Endothelial cell of umbilical vein (primary cell): ENCODE measurements around the gene CADM4. TPM values are rescaled to one million over a fixed set of nuclear protein-coding genes. Genes with fewer than 3 reads are reported as not detected.

ENCODE experiments used
- BruUV-seq: library from RNA; stranded (reverse); fragments of 400-500 nt; replicated peaks from 2 replicates; lab custom pipeline; 2021; lab: Mats Ljungman, UMichigan
- CTCF ChIA-PET: fragments of 300-600, 350-600 bp; sonication (Branson Sonifier 250); formaldehyde crosslinking; loops from one replicate; lab custom pipeline; 2021; ENCODE audit warnings: antibody characterized with exemption, inconsistent platforms; lab: Charles Lee
- POLR2A ChIA-PET: fragments of 300-600, 350-600 bp; sonication (Branson Sonifier 250); formaldehyde crosslinking; loops from one replicate; lab custom pipeline; 2021; ENCODE audit warnings: antibody characterized with exemption, inconsistent platforms; lab: Charles Lee
- DNase-seq: peaks from one replicate; pipeline ENCODE4 v3.0.0-alpha.2; 2011; ENCODE audit warnings: low read depth, low spot score
- FAIRE-seq: peaks from 2 replicates; lab custom pipeline; 2011; peaks lifted over from hg19 to GRCh38; lab: Jason Lieb, UNC
- H2AFZ ChIP-seq: 2 replicates; pipeline ENCODE4 v1.6.0; 2012; ENCODE audit warnings: low read depth, low read length, control low read depth, inconsistent platforms
- H3K27ac ChIP-seq: 2 replicates; pipeline ENCODE4 v1.5.1; 2011; ENCODE audit warnings: low read depth, mild to moderate bottlenecking, control low read depth, low read length, moderate library complexity; ENCODE audit not compliant: insufficient read depth
- H3K27me3 ChIP-seq, 2 experiments: 2 replicates each; pipeline versions ENCODE4 v1.6.0 to v1.6.1; 2011; ENCODE audit warnings: low read length in 2 of 2, mixed read lengths in 1 of 2; ENCODE audit not compliant: control insufficient read depth in 2 of 2, insufficient read depth in 2 of 2
- H3K36me3 ChIP-seq, 2 experiments: 2 replicates in 1 of 2; 3 replicates in 1 of 2; pipeline ENCODE4 v1.5.1; 2011; ENCODE audit warnings: low read length in 2 of 2, mild to moderate bottlenecking in 1 of 2, moderate library complexity in 1 of 2; ENCODE audit not compliant: control insufficient read depth in 2 of 2, insufficient read depth in 2 of 2; ENCODE audit errors: extremely low read depth in 1 of 2
- H3K4me1 ChIP-seq: 3 replicates; pipeline ENCODE4 v1.5.1; 2011; ENCODE audit warnings: mild to moderate bottlenecking, low read length; ENCODE audit not compliant: control insufficient read depth, insufficient read depth; ENCODE audit errors: extremely low read depth
- H3K4me2 ChIP-seq: 2 replicates; pipeline ENCODE4 v1.6.1; 2011; ENCODE audit warnings: low read length, control low read depth, mixed read lengths; ENCODE audit not compliant: insufficient read depth
- H3K4me3 ChIP-seq, 3 experiments: fragments of 200-600 bp in 1 of 3; sonication (generic), shearing (Covaris generic) in 1 of 3; replicated peaks in 1 of 3; 2 replicates each; pipeline ENCODE4 v1.5.1; 2011 to 2016; ENCODE audit warnings: control low read depth in 3 of 3, low read length in 3 of 3, mild to moderate bottlenecking in 2 of 3, inconsistent platforms in 1 of 3, low read depth in 1 of 3, moderate library complexity in 1 of 3; ENCODE audit not compliant: insufficient read depth in 1 of 3
- H3K79me2 ChIP-seq: 2 replicates; pipeline ENCODE4 v1.6.0; 2012; ENCODE audit warnings: low read length, inconsistent platforms; ENCODE audit not compliant: control insufficient read depth, insufficient read depth
- H3K9ac ChIP-seq: replicated peaks from 2 replicates; pipeline ENCODE3; 2011; ENCODE audit warnings: low read length, control low read depth; ENCODE audit not compliant: insufficient read depth; ENCODE audit errors: extremely low read depth
- H3K9me1 ChIP-seq: replicated peaks from 3 replicates; pipeline ENCODE4 v1.6.0; 2011; ENCODE audit warnings: mild to moderate bottlenecking, low read length; ENCODE audit not compliant: control insufficient read depth, insufficient read depth; ENCODE audit errors: extremely low read depth
- H3K9me3 ChIP-seq: replicated peaks from 2 replicates; pipeline ENCODE4 v1.5.1; 2012; ENCODE audit warnings: low read length, inconsistent platforms; ENCODE audit not compliant: control insufficient read depth, insufficient read depth
- H4K20me1 ChIP-seq: replicated peaks from 2 replicates; pipeline ENCODE3; 2011; ENCODE audit warnings: mild to moderate bottlenecking, low read length; ENCODE audit not compliant: control insufficient read depth, insufficient read depth; ENCODE audit errors: extremely low read depth
- CTCF ChIP-seq, 2 donors: IDR thresholded peaks; 1 replicate in 1 of 2; 2 replicates in 1 of 2; pipeline ENCODE4 v1.5.1; 2011; ENCODE audit warnings: low read length in 2 of 2, mild to moderate bottlenecking in 2 of 2, moderate library complexity in 2 of 2, control low read depth in 1 of 2, inconsistent platforms in 1 of 2, low read depth in 1 of 2; ENCODE audit not compliant: insufficient read depth in 1 of 2; ENCODE audit errors: extremely low read depth in 1 of 2
- EZH2 ChIP-seq: IDR thresholded peaks from 2 replicates; pipeline ENCODE4 v1.6.1; 2012; ENCODE audit warnings: borderline replicate concordance, low read depth, mild to moderate bottlenecking, moderate library complexity, low read length, inconsistent platforms; ENCODE audit not compliant: severe bottlenecking
- FOS ChIP-seq: IDR thresholded peaks from 2 replicates; pipeline ENCODE4 v1.6.1; 2011; ENCODE audit warnings: mild to moderate bottlenecking, low read length, moderate library complexity, borderline replicate concordance; ENCODE audit not compliant: insufficient read depth
- GATA2 ChIP-seq: IDR thresholded peaks from 2 replicates; pipeline ENCODE4 v1.7.0; 2011; ENCODE audit warnings: low read depth, mild to moderate bottlenecking, moderate library complexity, mixed read lengths, low read length; ENCODE audit not compliant: insufficient read length, insufficient read depth
- JUN ChIP-seq: IDR thresholded peaks from 2 replicates; pipeline ENCODE4 v1.6.1; 2011; ENCODE audit warnings: borderline replicate concordance, low read depth; ENCODE audit not compliant: insufficient read length, insufficient read depth
- MYC ChIP-seq: IDR thresholded peaks from one replicate; pipeline ENCODE4 v1.6.1; 2011; ENCODE audit warnings: mild to moderate bottlenecking, low read depth, low read length
- POLR2A ChIP-seq: IDR thresholded peaks from 2 replicates; pipeline ENCODE4 v1.6.1; 2012; ENCODE audit warnings: low read depth, mild to moderate bottlenecking, control low read depth, low read length
- POLR2AphosphoS5 ChIP-seq: IDR thresholded peaks from 2 replicates; pipeline ENCODE4 v1.6.1; 2012; ENCODE audit warnings: low read depth, mild to moderate bottlenecking, control low read depth, low read length, moderate library complexity; ENCODE audit not compliant: insufficient read depth
- dilution Hi-C: fragments of 300-500 bp; cut with MboI; formaldehyde crosslinking; loops from one replicate; pipeline ENCODE4 v1.15.0; 2019; ENCODE audit warnings: low sequenced_read_pairs; ENCODE audit not compliant: extremely low pct_ligation_motif_present
- intact Hi-C: fragments of 100-400 bp; cut with micrococcal nuclease; formaldehyde crosslinking; loops from one replicate; pipeline ENCODE4 v1.10.0; 2022
- polyA plus RNA-seq, 4 experiments: library from polyadenylated mRNA; depleted of rRNA in 3 of 4; stranded (reverse) in 3 of 4; unstranded in 1 of 4; fragments of >200 nt; gene quantifications; 2 replicates each; pipeline versions ENCODE4 v1.2.1 to v1.2.3, GENCODE V29; 2011 to 2012; ENCODE audit warnings: missing spikeins in 1 of 4
- total RNA-seq: library from RNA; stranded (reverse); gene quantifications from 2 replicates; pipeline ENCODE4 v1.2.3, GENCODE V29; 2021
- TF ChIP-seq, protein P1 (sequence below): IDR thresholded peaks from 2 replicates; pipeline ENCODE4 v1.6.1; 2011; ENCODE audit not compliant: insufficient read depth, insufficient read length

CADM4 gene
- total and polyA plus RNA-seq, 2 donors (not counting 3 experiments of a cell fraction or from before 2014, with no cell fraction given): 5.0 to 7.5 TPM

DNA sequence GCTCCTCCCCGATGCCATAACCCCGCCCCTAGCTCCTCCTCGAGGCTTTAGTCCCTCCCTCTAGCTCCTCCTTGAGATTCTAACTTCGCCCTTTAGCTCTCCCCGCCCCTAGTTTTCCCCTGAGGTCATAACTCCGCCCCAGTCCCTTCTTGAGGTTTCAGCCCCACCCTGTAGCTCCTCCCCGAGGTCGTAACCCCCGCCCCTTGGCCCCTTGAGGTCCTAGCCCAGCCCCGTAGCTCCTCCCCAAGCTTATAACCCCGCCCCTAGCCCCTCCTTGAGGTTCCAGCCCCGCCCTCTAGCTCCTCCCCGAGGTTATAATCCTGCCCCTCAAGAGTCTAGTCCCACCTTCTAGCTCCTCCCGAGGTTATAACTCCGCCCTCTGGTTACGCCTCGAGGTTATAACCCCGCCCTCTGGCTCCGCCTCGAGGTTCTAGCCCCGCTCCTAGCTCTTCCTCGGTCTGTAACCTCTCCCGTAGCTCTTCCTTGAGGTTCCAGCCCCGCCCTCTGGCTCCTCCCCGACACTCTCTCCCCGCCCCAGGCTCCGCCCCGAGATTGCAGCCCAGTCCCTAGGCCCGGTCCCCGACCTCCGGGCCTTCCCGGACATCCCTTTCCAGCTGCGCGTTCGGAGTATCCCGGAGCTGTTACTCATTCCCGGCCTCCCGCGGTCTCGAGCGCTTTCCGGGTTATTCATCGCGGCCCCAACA is 28.9 kb upstream of the CADM4 start:
- H3K9ac ChIP-seq: peak overlapping the region; percentile 78
- H3K4me3 ChIP-seq: peak overlapping the region; percentile 54 to 73 (median 73)
- ChIA-PET POLR2A (interaction anchor here (0.7 to 1.2 kb wide), 6 partner anchors 57 to 158 kb away, joined by 4 to 9 read pairs (median 6); partner anchors contain the start of genes IRGQ, SMG9, ZNF283 and ZNF576), CTCF (interaction anchor here (0.6 to 3.3 kb wide), 32 partner anchors 9 to 283 kb away, joined by 3 to 50 read pairs (median 5); partner anchors contain the start of genes IRGQ, SMG9 and ZNF221)
- H3K9me1 ChIP-seq: no peaks in the 10 kb centered on the region
- peaks cover 3 to 6% of the 10 kb centered on the region in 2 experiments for H3K36me3 ChIP-seq
- TF ChIP-seq, protein P1, sequence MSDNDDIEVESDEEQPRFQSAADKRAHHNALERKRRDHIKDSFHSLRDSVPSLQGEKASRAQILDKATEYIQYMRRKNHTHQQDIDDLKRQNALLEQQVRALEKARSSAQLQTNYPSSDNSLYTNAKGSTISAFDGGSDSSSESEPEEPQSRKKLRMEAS: no peak
- TF ChIP-seq POLR2A (no peak), JUN (no peak), EZH2 (no peak), GATA2 (peak; percentile 58), FOS (peak; percentile 94), MYC (no peak), CTCF (IDR thresholded peaks at IDR 0.05; ENCODE audit: extremely low read depth in 1 of 2, insufficient read depth in 1 of 2, low read depth in 1 of 2, low read length in 2 of 2) (no peak), POLR2AphosphoS5 (peak; percentile 89)
- intact Hi-C loops: loop anchor here (1.0 to 5.0 kb wide), 8 partner anchors 33 to 140 kb away; partner anchors contain the start of genes IRGQ, ZNF428, ZNF575 and ZNF576
- no peaks in the 10 kb centered on the region for H3K27me3 ChIP-seq
- no TSS peak for BruUV-seq
- peak; percentile 98 for FAIRE-seq
- peak overlapping the region; percentile 61 for H2AFZ ChIP-seq
- H3K4me2 ChIP-seq: peak overlapping the region; percentile 87
- dilution Hi-C loops: no loop called here
- H3K9me3 ChIP-seq: no peaks in the 10 kb centered on the region
- peak overlapping the region; percentile 98 for H3K27ac ChIP-seq
- peaks cover 35% of the 10 kb centered on the region for H3K4me1 ChIP-seq
- peak; percentile 99 for DNase-seq
- no peaks in the 10 kb centered on the region for H4K20me1 ChIP-seq
- peaks cover 27% of the 10 kb centered on the region for H3K79me2 ChIP-seq
